BJ (cell line): ENCODE measurements around the gene JRKL. TPM values are rescaled to one million over a fixed set of nuclear protein-coding genes. Genes with fewer than 3 reads are reported as not detected.

Source experiments
- CTCF ChIA-PET: fragments of 350-600 bp; formaldehyde crosslinking; extraction: SDS; loops from one replicate; lab custom pipeline; 2021; ENCODE audit warnings: antibody characterized with exemption, inconsistent platforms; lab: Yijun Ruan, JAX
- POLR2A ChIA-PET: fragments of 300-600 bp; sonication (Branson Sonifier 250); formaldehyde crosslinking; extraction: SDS; loops from one replicate; lab custom pipeline; 2021; ENCODE audit warnings: antibody characterized with exemption; lab: Charles Lee
- DNase-seq: peaks from one replicate; pipeline ENCODE4 v3.0.0-alpha.2; 2011; ENCODE audit warnings: low read depth
- H3K27me3 ChIP-seq: 2 replicates; pipeline ENCODE4 v1.6.0; 2011; ENCODE audit warnings: low read length; ENCODE audit not compliant: control insufficient read depth, insufficient read depth
- H3K36me3 ChIP-seq: 2 replicates; pipeline ENCODE4 v1.5.1; 2011; ENCODE audit warnings: low read length; ENCODE audit not compliant: control insufficient read depth, insufficient read depth
- H3K4me3 ChIP-seq: 2 replicates; pipeline ENCODE4 v1.5.1; 2011; ENCODE audit warnings: low read depth, mild to moderate bottlenecking, control low read depth, low read length
- CTCF ChIP-seq: IDR thresholded peaks from 2 replicates; pipeline ENCODE4 v1.5.1; 2011; ENCODE audit warnings: low read depth, mild to moderate bottlenecking, control low read depth, inconsistent platforms, low read length, moderate library complexity; ENCODE audit not compliant: insufficient read depth
- polyA minus RNA-seq: library from RNA; depleted of rRNA, polyadenylated mRNA; stranded (reverse); fragments of >200 nt; gene quantifications from 2 replicates; pipeline ENCODE4 v1.2.3, GENCODE V29; 2011; rRNA and poly(A)+ RNA removed
- polyA plus RNA-seq: library from polyadenylated mRNA; depleted of rRNA; stranded (reverse); fragments of >200 nt; gene quantifications from 2 replicates; pipeline ENCODE4 v1.2.3, GENCODE V29; 2011; rRNA removed

JRKL gene
- polyA plus RNA-seq (2.9 and 6.8 TPM in 2 replicates), polyA minus RNA-seq (1.6 and 2.7 TPM in 2 replicates)

GRCh38 chr11:96389720-96390487 lies at the start of gene JRKL, which contains the start of gene CCDC82:
JRKL (plus strand) TSS chr11:96390013; CDS start chr11:96390650, 637 bp downstream.
CCDC82 (minus strand) TSS chr11:96389912; CDS start chr11:96384747, 5,165 bp downstream.
- POLR2A ChIA-PET, result interaction anchor here (0.5 to 1.0 kb wide), 6 partner anchors 73 to 648 kb away, joined by 3 to 5 read pairs (median 3); partner anchors contain the start of gene CEP57
- no peak for TF ChIP-seq CTCF
- CTCF ChIA-PET, result interaction anchor here (0.6 to 2.7 kb wide), 5 partner anchors 47 to 557 kb away, joined by 3 to 13 read pairs (median 3); partner anchors contain the start of gene MAML2

GRCh38 chr11:96340555-96340885 lies 49.3 kb upstream of the JRKL start:
- TF ChIP-seq CTCF, result no peak
- Histone ChIP-seq H3K4me3 (peak overlapping the region; percentile 74), H3K27me3 (no peaks in the 10 kb centered on the region), H3K36me3 (no peaks in the 10 kb centered on the region)
- no peak for DNase-seq
- POLR2A ChIA-PET, result interaction anchor here (0.6 to 1.0 kb wide), 2 partner anchors 143 to 285 kb away, joined by 3 to 4 read pairs; no protein-coding TSS in a partner anchor
- CTCF ChIA-PET, result interaction anchor here (0.6 to 4.5 kb wide), 18 partner anchors 18 to 505 kb away, joined by 3 to 46 read pairs (median 4); no protein-coding TSS in a partner anchor

More at GRCh38 chr11:96389720-96390487, at the start of gene JRKL, which contains the start of gene CCDC82:
- Histone ChIP-seq H3K4me3 (peak within 1 kb of the TSS; percentile 97), H3K36me3 (no peaks in the 10 kb centered on the region), H3K27me3 (no peaks in the 10 kb centered on the region)
- peak; percentile 64 for DNase-seq

GRCh38 chr11:96341211-96342013 lies 48.4 kb upstream of the JRKL start:
- ChIA-PET POLR2A (interaction anchor here (0.6 to 0.7 kb wide), 2 partner anchors 34 to 98 kb away, joined by 4 to 6 read pairs; no protein-coding TSS in a partner anchor), CTCF (interaction anchor here (0.6 to 4.5 kb wide), 38 partner anchors 9 to 552 kb away, joined by 3 to 46 read pairs (median 4); partner anchors contain the start of gene FAM76B)
- no peaks in the 10 kb centered on the region for H3K36me3 ChIP-seq
- H3K27me3 ChIP-seq, result no peaks in the 10 kb centered on the region
- DNase-seq, result no peak
- peak; percentile 76 for TF ChIP-seq CTCF
- H3K4me3 ChIP-seq, result peak overlapping the region; percentile 74

- TF ChIP-seq CTCF, result no peak
- Histone ChIP-seq H3K27me3 (no peaks in the 10 kb centered on the region), H3K4me3 (peak overlapping the region; percentile 74), H3K36me3 (no peaks in the 10 kb centered on the region)
- CTCF ChIA-PET, result interaction anchor here (0.5 to 4.5 kb wide), 91 partner anchors 8 to 518 kb away, joined by 3 to 46 read pairs (median 4); partner anchors contain the start of genes CCDC82 and JRKL
- POLR2A ChIA-PET, result interaction anchor here (0.5 to 0.7 kb wide), 4 partner anchors 35 to 1554 kb away, joined by 4 to 6 read pairs (median 4); no protein-coding TSS in a partner anchor
- no peak for DNase-seq
Measured at GRCh38 chr11:96342014-96342960, 47.5 kb upstream of the JRKL start.
